Gastroesophageal sphincter (tissue), 3 donors: ENCODE results near the gene TWF2.

Source experiments
- EP300 ChIP-seq: sonication (generic); formaldehyde crosslinking; IDR thresholded peaks from one replicate; pipeline ENCODE4 v1.6.1; 2017; ENCODE audit warnings: antibody characterized with exemption, mild to moderate bottlenecking
- POLR2A ChIP-seq, 2 donors: fragments of 450-650 bp; IDR thresholded peaks; one replicate each; pipeline ENCODE4 v1.6.1; 2017; ENCODE audit warnings: antibody characterized with exemption in 2 of 2, mild to moderate bottlenecking in 2 of 2, moderate library complexity in 1 of 2
- POLR2AphosphoS5 ChIP-seq: sonication (generic); formaldehyde crosslinking; IDR thresholded peaks from one replicate; pipeline ENCODE4 v1.6.1; 2017; ENCODE audit warnings: antibody characterized with exemption
- TF ChIP-seq, protein P1 (sequence below), 4 experiments: fragments of 200-600 bp in 2 of 4; fragments of 450-650 bp in 2 of 4; sonication (generic) in 1 of 4; IDR thresholded peaks; one replicate each; pipeline ENCODE4 v1.5.1; 2017 to 2019; ENCODE audit warnings: antibody characterized with exemption in 4 of 4, mild to moderate bottlenecking in 2 of 4, moderate library complexity in 2 of 4

DNA sequence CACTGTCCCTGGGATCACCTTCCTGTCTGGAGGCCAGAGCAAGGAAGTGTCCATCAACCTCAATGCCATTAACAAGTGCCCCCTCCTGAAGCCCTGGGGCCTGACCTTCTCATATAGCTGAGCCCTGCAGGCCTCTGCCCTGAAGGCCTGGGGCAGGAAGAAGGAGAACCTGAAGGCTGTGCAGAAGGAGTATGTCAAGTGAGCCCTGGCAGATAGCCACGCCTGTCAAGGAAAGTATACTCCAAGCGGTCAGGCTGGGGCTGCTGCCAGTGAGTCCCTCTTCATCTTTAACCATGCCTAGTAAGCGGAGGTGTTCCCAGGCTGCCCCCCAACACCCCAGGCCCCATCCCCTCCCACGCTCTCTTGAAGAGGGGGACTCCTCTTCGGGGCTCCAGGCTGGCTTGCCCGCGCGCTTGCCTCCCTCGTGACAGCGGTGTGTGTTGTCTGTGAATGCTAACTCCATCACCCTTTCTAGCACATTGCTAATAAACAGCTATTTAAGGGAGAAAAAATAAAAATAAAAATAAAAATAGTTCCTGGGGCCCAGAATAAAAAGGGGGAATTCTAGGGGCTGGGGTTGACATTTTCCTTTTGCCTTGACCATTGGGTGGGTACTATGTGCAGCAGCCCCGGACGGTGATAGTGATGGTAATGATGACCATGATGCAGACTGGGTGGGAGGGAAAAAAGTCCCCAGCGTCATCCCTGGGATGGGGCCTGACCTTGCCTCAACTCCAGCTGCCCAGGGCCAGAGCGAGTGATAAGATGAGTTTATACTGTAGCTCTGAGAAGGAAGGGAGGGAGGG, 44.3 kb downstream of the TWF2 start:
- TF ChIP-seq POLR2A (IDR thresholded peaks at IDR 0.05) (no peak), POLR2AphosphoS5 (peak; percentile 58), EP300 (no peak)
- TF ChIP-seq, protein P1, sequence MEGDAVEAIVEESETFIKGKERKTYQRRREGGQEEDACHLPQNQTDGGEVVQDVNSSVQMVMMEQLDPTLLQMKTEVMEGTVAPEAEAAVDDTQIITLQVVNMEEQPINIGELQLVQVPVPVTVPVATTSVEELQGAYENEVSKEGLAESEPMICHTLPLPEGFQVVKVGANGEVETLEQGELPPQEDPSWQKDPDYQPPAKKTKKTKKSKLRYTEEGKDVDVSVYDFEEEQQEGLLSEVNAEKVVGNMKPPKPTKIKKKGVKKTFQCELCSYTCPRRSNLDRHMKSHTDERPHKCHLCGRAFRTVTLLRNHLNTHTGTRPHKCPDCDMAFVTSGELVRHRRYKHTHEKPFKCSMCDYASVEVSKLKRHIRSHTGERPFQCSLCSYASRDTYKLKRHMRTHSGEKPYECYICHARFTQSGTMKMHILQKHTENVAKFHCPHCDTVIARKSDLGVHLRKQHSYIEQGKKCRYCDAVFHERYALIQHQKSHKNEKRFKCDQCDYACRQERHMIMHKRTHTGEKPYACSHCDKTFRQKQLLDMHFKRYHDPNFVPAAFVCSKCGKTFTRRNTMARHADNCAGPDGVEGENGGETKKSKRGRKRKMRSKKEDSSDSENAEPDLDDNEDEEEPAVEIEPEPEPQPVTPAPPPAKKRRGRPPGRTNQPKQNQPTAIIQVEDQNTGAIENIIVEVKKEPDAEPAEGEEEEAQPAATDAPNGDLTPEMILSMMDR (IDR thresholded peaks at IDR 0.05): no peak
